ENCODE data around the gene UBAC2. TPM values are rescaled to one million over a fixed set of nuclear protein-coding genes. Genes with fewer than 3 reads are reported as not detected.
"Not testable (repeated sequence)": the region's sequence is repeated elsewhere in the genome, so short reads cannot be mapped to it uniquely, and the experiment has no call there.

Gene UBAC2
- total RNA-seq, 4 donors from 2014 or later = 41.8 to 51.0 (median 45.5) TPM

DNA sequence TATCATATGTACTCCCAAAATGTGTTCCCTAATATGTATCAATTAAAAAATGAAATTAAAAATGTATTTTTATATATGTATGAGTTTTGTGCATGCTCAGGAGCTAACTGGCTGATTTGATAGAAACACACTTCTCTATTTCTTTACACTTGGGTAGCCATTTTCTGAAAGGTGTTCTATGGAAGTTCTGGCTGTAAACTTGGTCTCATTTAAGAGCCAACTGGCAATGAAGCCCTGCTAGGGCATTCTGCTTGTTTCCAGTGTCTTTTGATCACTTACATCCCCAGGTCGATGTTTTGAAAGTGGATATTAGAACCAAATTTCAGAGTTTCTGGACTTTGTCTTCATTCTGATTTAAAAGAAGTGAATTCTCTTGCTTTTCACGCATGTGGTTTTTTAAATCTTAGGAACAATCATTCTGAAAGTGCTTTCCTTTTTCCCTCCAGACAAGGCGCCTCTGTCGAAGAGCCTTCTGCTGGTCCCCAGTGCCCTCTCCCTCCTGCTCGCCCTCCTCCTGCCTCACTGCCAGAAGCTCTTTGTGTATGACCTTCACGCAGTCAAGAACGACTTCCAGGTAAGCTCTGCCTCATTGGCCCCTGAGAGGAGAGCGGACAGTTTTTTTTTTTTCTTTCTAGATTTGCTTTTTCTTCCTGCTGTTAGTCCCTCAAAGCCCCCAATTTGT, 37.5 kb downstream of the UBAC2 start:
- ATAC-seq (ENCODE audit: low FRiP score) (no peak), DNase-seq (ENCODE audit: low spot score) (no peak)
- TF ChIP-seq, protein P1, sequence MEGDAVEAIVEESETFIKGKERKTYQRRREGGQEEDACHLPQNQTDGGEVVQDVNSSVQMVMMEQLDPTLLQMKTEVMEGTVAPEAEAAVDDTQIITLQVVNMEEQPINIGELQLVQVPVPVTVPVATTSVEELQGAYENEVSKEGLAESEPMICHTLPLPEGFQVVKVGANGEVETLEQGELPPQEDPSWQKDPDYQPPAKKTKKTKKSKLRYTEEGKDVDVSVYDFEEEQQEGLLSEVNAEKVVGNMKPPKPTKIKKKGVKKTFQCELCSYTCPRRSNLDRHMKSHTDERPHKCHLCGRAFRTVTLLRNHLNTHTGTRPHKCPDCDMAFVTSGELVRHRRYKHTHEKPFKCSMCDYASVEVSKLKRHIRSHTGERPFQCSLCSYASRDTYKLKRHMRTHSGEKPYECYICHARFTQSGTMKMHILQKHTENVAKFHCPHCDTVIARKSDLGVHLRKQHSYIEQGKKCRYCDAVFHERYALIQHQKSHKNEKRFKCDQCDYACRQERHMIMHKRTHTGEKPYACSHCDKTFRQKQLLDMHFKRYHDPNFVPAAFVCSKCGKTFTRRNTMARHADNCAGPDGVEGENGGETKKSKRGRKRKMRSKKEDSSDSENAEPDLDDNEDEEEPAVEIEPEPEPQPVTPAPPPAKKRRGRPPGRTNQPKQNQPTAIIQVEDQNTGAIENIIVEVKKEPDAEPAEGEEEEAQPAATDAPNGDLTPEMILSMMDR (IDR thresholded peaks at IDR 0.05) = no peak

DNA sequence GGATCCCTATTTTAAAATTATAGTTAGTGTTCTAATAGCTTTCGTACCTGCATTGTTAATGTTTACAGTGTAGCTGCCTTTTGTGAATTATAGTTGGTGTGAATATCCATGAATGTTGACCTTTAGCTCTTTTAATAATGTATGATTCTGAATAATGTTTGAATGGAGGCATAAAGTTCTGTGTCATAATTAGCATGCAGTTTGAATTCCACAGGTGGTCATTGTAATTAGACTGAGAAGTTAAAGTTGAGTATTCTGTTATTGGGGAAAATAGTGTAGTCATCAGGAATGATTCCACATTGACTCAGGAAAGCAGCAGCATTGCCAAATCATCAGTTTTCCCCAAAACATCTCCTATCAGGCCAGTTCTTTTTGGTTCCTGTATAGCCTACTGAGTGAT, 45.4 kb downstream of the UBAC2 start:
- TF ChIP-seq, protein P1 (IDR thresholded peaks at IDR 0.05) = no peak
- ATAC-seq (ENCODE audit: low FRiP score) = no peak

DNA sequence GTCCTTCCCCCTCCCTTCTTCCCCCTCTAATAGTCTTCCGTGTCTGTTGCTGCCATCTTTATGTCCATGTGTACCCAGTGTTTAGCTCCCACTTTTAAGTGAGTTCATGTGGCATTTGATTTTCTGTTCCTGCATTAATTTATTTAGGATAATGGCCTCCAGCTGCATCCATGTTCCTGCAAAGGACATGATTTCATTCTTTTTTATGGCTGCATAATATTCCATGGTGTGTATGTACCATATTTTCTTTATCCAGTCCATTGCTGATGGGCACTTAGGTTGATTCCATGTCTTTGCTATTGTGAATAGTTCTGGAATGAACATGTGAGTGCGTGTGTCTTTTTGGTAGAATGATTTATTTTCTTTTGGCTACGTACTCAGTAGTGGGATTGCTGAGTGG, 48.5 kb downstream of the UBAC2 start:
- not testable (repeated sequence) for DNase-seq (ENCODE audit: low spot score); ATAC-seq (ENCODE audit: low FRiP score)

More for the DNA sequence above, 45.4 kb downstream of the UBAC2 start:
- no peak for DNase-seq (ENCODE audit: low spot score)

DNA sequence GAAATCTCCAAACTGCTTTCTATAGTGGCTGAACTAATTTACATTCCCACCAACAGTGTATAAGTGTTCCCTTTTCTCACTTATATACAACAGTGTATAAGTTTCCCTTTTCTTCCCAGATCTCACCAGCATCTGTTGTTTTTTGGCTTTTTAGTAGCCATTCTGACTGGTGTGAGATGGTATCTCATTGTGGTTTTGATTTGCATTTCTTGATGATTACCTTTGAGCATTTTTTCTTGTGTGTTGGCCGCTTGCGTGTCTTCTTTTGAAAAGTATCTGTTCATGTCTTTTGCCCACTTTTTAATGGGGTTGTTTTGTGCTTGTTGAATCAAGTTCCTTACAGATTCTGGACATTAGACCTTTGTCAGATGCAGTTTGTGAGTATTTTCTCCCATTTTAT, 49.0 kb downstream of the UBAC2 start:
- ATAC-seq (ENCODE audit: low FRiP score); DNase-seq (ENCODE audit: low spot score): not testable (repeated sequence)

DNA sequence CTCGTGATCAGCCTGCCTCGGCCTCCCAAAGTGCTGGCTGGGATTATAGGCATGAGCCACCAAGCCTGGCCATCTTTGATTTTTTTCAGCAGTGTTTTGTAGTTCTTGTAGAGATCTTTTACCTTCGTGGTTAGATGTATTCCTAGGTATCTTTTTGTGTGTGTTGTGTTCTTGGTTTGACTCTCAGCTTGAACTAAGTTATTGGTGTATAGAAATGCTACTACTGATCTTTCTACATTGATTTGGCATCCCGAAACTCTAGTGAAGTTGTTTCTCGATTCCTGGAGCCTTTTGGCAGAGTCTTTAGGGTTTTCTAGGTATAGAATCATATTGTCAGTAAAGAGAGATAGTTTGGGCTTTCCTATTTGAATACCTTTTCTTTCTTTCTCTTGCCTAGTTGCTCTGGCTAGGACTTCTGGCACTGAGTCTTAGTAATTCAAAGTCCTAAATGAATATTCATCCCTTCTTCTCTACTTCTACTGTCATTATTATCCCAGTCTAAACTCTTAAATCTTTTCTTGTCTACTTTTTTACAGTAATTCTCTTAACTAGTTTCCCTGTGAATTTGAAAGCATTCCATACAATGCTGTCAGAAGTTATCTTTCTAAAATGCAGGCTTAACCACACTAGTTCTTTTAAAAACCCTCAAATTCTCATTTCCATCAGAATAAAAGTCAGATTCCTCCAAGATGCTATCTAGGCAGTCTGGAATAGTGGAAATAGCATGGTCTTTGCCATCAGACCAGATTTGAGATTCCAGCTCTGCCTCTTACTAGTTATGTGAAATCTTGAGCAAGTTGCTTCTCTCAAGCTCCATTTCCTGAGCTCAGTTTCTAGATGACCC, 50.5 kb downstream of the UBAC2 start:
- ATAC-seq (ENCODE audit: low FRiP score) = no peak
- DNase-seq (ENCODE audit: low spot score) = no peak
- TF ChIP-seq, protein P1 (IDR thresholded peaks at IDR 0.05) = no peak

DNA sequence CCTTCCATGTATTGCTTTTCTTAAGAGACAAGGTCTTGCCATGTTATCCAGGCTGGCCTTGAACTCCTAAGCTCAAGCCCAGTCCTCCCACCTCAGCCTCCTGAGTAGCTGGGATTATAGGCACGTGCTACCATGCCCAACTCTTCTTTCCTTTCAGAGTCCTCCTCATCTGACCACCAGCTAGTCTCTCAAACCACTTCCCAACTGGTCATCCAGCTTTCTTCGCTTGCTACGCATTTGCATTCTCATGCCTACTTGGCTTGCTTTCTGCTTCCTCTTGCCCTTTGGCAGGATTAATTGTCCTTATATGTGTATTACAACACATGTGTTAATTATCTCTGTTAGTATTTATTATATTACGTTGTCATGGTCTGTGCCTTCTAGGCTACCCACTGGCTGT, 51.3 kb downstream of the UBAC2 start:
- TF ChIP-seq, protein P1 (IDR thresholded peaks at IDR 0.05) = no peak
- ATAC-seq (ENCODE audit: low FRiP score) (no peak), DNase-seq (ENCODE audit: low spot score) (no peak)

DNA sequence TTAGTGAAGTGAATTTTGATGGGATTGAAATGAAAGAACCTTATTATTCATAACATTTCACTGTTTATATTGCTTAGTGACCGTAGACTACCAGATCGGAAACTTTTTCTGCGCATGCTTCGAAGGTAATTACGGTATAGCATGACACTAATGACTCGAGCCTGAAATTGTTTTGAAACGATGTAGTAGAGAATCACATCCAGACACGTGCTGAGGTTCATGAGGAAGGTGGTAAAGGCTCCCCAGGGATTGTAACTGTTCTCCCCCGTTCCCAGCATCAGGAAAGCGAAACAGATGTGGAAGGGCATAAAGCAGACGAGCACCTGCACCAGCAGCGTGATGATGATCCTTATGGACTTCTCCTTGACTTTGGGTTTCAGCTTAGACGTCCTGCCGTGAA, 54.2 kb downstream of the UBAC2 start:
- ATAC-seq (ENCODE audit: low FRiP score) = no peak
- TF ChIP-seq, protein P1 (IDR thresholded peaks at IDR 0.05) = no peak

DNA sequence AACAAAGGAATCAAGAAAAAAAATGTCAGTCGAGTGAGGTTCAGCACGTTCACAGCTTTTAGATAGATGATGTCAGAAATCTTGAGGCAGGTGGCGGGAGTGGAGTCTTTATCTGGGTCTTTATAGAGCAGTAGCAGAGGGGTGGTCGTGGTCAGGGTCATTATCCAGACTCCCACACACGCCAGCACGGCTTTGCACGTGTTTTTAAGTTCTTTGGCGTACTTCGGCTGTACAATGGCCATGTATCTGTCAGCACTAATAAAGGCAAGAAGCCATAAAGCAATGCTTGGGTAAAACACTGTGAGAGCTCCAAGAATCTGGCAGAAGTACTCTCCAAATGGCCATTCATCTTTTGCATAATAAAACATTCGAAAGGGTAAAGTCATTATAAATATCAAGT, 54.6 kb downstream of the UBAC2 start:
- TF ChIP-seq, protein P1 (IDR thresholded peaks at IDR 0.05) = no peak
- ATAC-seq (ENCODE audit: low FRiP score) (no peak), DNase-seq (ENCODE audit: low spot score) (no peak)

More for the DNA sequence above, 54.2 kb downstream of the UBAC2 start:
- DNase-seq (ENCODE audit: low spot score) = no peak

All from omental fat pad (tissue), 4 donors.